Measurements from ENCODE around the gene MFF. TPM values are rescaled to one million over a fixed set of nuclear protein-coding genes. Genes with fewer than 3 reads are reported as not detected.

Gene MFF
- total and polyA plus RNA-seq, 10 of the 15 experiments (the other 5 are each of a cell fraction or from before 2014, with no cell fraction given) = 19.6 to 131 (median 106) TPM

DNA sequence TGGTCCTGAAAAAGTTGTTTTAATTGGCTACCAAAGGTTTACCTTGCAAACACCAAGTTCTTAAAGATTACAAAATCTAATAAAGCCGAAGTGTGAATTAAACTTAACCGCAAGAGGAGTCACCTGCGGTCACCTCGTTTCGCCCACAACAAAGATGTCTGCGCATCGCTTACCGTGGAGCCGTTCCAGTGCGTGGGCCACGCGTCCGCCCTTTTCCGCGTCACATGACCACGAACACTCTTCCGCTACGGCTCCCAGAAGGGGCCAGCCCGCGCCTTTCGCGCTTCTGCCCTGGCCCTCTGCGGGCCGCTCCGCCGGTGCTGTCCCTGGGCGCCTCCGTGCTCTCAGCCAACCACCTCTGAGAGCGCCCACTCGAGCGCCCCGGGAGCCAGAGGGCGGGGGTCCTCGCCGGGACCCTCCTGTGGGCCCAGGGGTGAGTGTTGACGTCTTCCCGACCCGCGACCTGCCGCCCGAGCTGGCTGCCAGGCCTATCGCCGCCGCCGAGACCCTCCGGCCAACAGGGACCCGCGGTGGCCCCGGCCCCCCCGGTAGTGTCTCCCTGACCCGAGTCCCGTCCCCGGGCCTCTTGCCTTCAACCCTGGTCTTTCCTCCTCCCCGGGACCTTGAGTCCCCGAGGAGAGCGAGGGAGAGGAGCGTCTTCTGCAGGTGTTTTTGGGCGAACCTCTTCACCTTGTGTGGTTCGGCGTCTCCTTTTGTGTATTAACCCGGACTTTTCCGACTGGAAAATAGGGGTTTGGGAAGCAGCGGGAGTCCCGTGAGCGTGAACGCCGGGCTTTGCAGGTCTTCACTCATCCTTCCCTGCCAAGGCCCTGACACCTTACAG is at the start of gene MFF (continued):
- no peak for TF ChIP-seq JUND (IDR thresholded peaks at IDR 0.05; ENCODE audit: low read depth, low read length)
- TF ChIP-seq MYB (IDR thresholded peaks at IDR 0.05; ENCODE audit: borderline replicate concordance, low read depth, low read length) = no peak
- peak; percentile 76 for TF ChIP-seq NBN (IDR thresholded peaks at IDR 0.05)
- peak; percentile 69 for TF ChIP-seq MXI1 (IDR thresholded peaks at IDR 0.05; ENCODE audit: low read depth, low read length)
- TF ChIP-seq RCOR1 (conservative IDR thresholded peaks at IDR 0.05; ENCODE audit: low read depth, low read length) = 0 out of 2 replicates have a peak, but pooled peaks have one; percentile 66
- peak; percentile 87 for TF ChIP-seq CREB1 (IDR thresholded peaks at IDR 0.05; ENCODE audit: low read depth)
- peak; percentile 99 for TF ChIP-seq CBFB (IDR thresholded peaks at IDR 0.05; ENCODE audit: low read depth)
- TF ChIP-seq SUZ12 (IDR thresholded peaks at IDR 0.05; ENCODE audit: unreplicated experiment) = no peak
- no peak for TF ChIP-seq STAT3 (IDR thresholded peaks at IDR 0.05; ENCODE audit: low read depth, low read length)
- TF ChIP-seq TBL1XR1 (IDR thresholded peaks at IDR 0.05; ENCODE audit: low read depth, low read length) = peak; percentile 61; the same call in 1 of the 2 replicates
- TF ChIP-seq PAX5 (IDR thresholded peaks at IDR 0.05; ENCODE audit: borderline replicate concordance, low read depth, low read length) = peak; percentile 96
- TF ChIP-seq JUNB (IDR thresholded peaks at IDR 0.05) = no peak; the same call in 1 of the 2 replicates
- TF ChIP-seq TCF7 (IDR thresholded peaks at IDR 0.05; ENCODE audit: borderline replicate concordance) = peak; percentile 87; the same call in 1 of the 2 replicates
- TF ChIP-seq, protein P1, sequence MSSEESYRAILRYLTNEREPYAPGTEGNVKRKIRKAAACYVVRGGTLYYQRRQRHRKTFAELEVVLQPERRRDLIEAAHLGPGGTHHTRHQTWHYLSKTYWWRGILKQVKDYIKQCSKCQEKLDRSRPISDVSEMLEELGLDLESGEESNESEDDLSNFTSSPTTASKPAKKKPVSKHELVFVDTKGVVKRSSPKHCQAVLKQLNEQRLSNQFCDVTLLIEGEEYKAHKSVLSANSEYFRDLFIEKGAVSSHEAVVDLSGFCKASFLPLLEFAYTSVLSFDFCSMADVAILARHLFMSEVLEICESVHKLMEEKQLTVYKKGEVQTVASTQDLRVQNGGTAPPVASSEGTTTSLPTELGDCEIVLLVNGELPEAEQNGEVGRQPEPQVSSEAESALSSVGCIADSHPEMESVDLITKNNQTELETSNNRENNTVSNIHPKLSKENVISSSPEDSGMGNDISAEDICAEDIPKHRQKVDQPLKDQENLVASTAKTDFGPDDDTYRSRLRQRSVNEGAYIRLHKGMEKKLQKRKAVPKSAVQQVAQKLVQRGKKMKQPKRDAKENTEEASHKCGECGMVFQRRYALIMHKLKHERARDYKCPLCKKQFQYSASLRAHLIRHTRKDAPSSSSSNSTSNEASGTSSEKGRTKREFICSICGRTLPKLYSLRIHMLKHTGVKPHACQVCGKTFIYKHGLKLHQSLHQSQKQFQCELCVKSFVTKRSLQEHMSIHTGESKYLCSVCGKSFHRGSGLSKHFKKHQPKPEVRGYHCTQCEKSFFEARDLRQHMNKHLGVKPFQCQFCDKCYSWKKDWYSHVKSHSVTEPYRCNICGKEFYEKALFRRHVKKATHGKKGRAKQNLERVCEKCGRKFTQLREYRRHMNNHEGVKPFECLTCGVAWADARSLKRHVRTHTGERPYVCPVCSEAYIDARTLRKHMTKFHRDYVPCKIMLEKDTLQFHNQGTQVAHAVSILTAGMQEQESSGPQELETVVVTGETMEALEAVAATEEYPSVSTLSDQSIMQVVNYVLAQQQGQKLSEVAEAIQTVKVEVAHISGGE (CRISPR knock-in tag; IDR thresholded peaks at IDR 0.05) = no peak; the same call in 1 of the 2 replicates
- TF ChIP-seq RB1 (IDR thresholded peaks at IDR 0.05; ENCODE audit: borderline replicate concordance) = peak; percentile 77
- no peak for TF ChIP-seq SREBF2 (IDR thresholded peaks at IDR 0.05; ENCODE audit: low read length)
- TF ChIP-seq POU2F2 (IDR thresholded peaks at IDR 0.05; ENCODE audit: borderline replicate concordance, low read depth, low read length) = 0 out of 3 replicates have a peak, but pooled peaks have one; percentile 36
- TF ChIP-seq NKRF (conservative IDR thresholded peaks at IDR 0.05) = peak; percentile 68; the same call in 1 of the 2 replicates
- TF ChIP-seq, protein P2, sequence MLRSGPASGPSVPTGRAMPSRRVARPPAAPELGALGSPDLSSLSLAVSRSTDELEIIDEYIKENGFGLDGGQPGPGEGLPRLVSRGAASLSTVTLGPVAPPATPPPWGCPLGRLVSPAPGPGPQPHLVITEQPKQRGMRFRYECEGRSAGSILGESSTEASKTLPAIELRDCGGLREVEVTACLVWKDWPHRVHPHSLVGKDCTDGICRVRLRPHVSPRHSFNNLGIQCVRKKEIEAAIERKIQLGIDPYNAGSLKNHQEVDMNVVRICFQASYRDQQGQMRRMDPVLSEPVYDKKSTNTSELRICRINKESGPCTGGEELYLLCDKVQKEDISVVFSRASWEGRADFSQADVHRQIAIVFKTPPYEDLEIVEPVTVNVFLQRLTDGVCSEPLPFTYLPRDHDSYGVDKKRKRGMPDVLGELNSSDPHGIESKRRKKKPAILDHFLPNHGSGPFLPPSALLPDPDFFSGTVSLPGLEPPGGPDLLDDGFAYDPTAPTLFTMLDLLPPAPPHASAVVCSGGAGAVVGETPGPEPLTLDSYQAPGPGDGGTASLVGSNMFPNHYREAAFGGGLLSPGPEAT (IDR thresholded peaks at IDR 0.05; ENCODE audit: low read depth) = peak; percentile 66; the same call in 1 of the 2 replicates
- peak; percentile 73 for TF ChIP-seq SIX5 (IDR thresholded peaks at IDR 0.05; ENCODE audit: low read depth, low read length, severe bottlenecking)
- 0 out of 2 replicates have a peak, but pooled peaks have one; percentile 92 for TF ChIP-seq PAX8 (IDR thresholded peaks at IDR 0.05)
- peak; percentile 59; the same call in 1 of the 2 replicates for TF ChIP-seq ZNF24 (IDR thresholded peaks at IDR 0.05)
- peak; percentile 55 for TF ChIP-seq RAD21 (IDR thresholded peaks at IDR 0.05; ENCODE audit: insufficient read depth, low read depth, low read length)
- peak; percentile 90 for TF ChIP-seq KLF5 (IDR thresholded peaks at IDR 0.05; ENCODE audit: partially characterized antibody)
